ENCODE measurements around the gene INKA2. TPM values are rescaled to one million over a fixed set of nuclear protein-coding genes. Genes with fewer than 3 reads are reported as not detected.

Gene INKA2
- total RNA-seq, 2 donors from 2014 or later = 3.8 to 7.3 TPM

GRCh38 chr1:111705841-111706240, 33.4 kb downstream of the INKA2 start:
- TF ChIP-seq CTCF (IDR thresholded peaks at IDR 0.05) = no peak
- no peak overlapping the region for H3K4me3 ChIP-seq
- H3K27ac ChIP-seq = no peak overlapping the region
- ATAC-seq (ENCODE audit: insufficient number of reproducible peaks, low FRiP score, low read depth) (no peak), DNase-seq (ENCODE audit: low spot score) (no peak)
- H3K9me3 ChIP-seq = no peaks in the 10 kb centered on the region
- peaks cover 14% of the 10 kb centered on the region for H3K36me3 ChIP-seq
- no peaks in the 10 kb centered on the region for H3K4me1 ChIP-seq (ENCODE audit: control insufficient read depth in 1 of 2, low read depth in 2 of 2)
- no peaks in the 10 kb centered on the region for H3K27me3 ChIP-seq (replicated peaks; ENCODE audit: insufficient read depth)

GRCh38 chr1:111704776-111705175, 34.4 kb downstream of the INKA2 start:
- ATAC-seq (ENCODE audit: insufficient number of reproducible peaks, low FRiP score, low read depth) (no peak), DNase-seq (ENCODE audit: low spot score) (no peak)
- no peak overlapping the region for H3K27ac ChIP-seq
- no peak overlapping the region for H3K4me3 ChIP-seq
- H3K36me3 ChIP-seq = peaks cover 23% of the 10 kb centered on the region
- TF ChIP-seq CTCF (IDR thresholded peaks at IDR 0.05) = no peak
- no peaks in the 10 kb centered on the region for H3K27me3 ChIP-seq (replicated peaks; ENCODE audit: insufficient read depth)
- no peaks in the 10 kb centered on the region for H3K9me3 ChIP-seq
- H3K4me1 ChIP-seq (ENCODE audit: control insufficient read depth in 1 of 2, low read depth in 2 of 2) = no peaks in the 10 kb centered on the region

- no peaks in the 10 kb centered on the region for H3K4me1 ChIP-seq (ENCODE audit: control insufficient read depth in 1 of 2, low read depth in 2 of 2)
- no peak overlapping the region for H3K4me3 ChIP-seq
- no peaks in the 10 kb centered on the region for H3K9me3 ChIP-seq
- TF ChIP-seq CTCF (IDR thresholded peaks at IDR 0.05) = no peak
- H3K36me3 ChIP-seq = peaks cover 28% of the 10 kb centered on the region
- ATAC-seq (ENCODE audit: insufficient number of reproducible peaks, low FRiP score, low read depth) (no peak), DNase-seq (ENCODE audit: low spot score) (no peak)
- H3K27ac ChIP-seq = no peak overlapping the region
- no peaks in the 10 kb centered on the region for H3K27me3 ChIP-seq (replicated peaks; ENCODE audit: insufficient read depth)
These were observed 35.0 kb downstream of the INKA2 start for GRCh38 chr1:111704240-111704639.

GRCh38 chr1:111702504-111703050, 36.6 kb downstream of the INKA2 start:
- H3K36me3 ChIP-seq = peaks cover 25% of the 10 kb centered on the region

GRCh38 chr1:111699268-111699667, 39.9 kb downstream of the INKA2 start:
- H3K4me1 ChIP-seq (ENCODE audit: control insufficient read depth in 1 of 2, low read depth in 2 of 2) = peaks cover 0 to 17% of the 10 kb centered on the region in 2 donors
- TF ChIP-seq CTCF (IDR thresholded peaks at IDR 0.05) = no peak
- H3K9me3 ChIP-seq = no peaks in the 10 kb centered on the region
- H3K4me3 ChIP-seq = no peak overlapping the region
- H3K36me3 ChIP-seq = peaks cover 17% of the 10 kb centered on the region
- ATAC-seq (ENCODE audit: insufficient number of reproducible peaks, low FRiP score, low read depth) = no peak
- no peaks in the 10 kb centered on the region for H3K27me3 ChIP-seq (replicated peaks; ENCODE audit: insufficient read depth)
- H3K27ac ChIP-seq = no peak overlapping the region
- no peak for DNase-seq (ENCODE audit: low spot score)

More at GRCh38 chr1:111702504-111703050, 36.6 kb downstream of the INKA2 start:
- H3K4me1 ChIP-seq (ENCODE audit: control insufficient read depth in 1 of 2, low read depth in 2 of 2) = no peaks in the 10 kb centered on the region
- no peak for TF ChIP-seq CTCF (IDR thresholded peaks at IDR 0.05)
- no peak overlapping the region for H3K27ac ChIP-seq
- no peaks in the 10 kb centered on the region for H3K27me3 ChIP-seq (replicated peaks; ENCODE audit: insufficient read depth)
- DNase-seq (ENCODE audit: low spot score) (no peak), ATAC-seq (ENCODE audit: insufficient number of reproducible peaks, low FRiP score, low read depth) (no peak)
- H3K4me3 ChIP-seq = no peak overlapping the region
- H3K9me3 ChIP-seq = no peaks in the 10 kb centered on the region
